GM12875 (cell line): ENCODE results near the gene GNB5.
"Not testable (repeated sequence)": the region's sequence is repeated elsewhere in the genome, so short reads cannot be mapped to it uniquely, and the experiment has no call there.

Source experiments
- H3K4me3 ChIP-seq: one replicate; pipeline ENCODE4 v1.5.1; 2011; ENCODE audit warnings: low read depth, low read length, control low read depth
- CTCF ChIP-seq: IDR thresholded peaks from 2 replicates; pipeline ENCODE4 v1.5.1; 2011; ENCODE audit warnings: low read depth, mild to moderate bottlenecking, control low read depth, inconsistent platforms, low read length, moderate library complexity, borderline replicate concordance; ENCODE audit not compliant: insufficient read depth

The GNB5 gene

GRCh38 chr15:52191207-52191606 is at the start of gene GNB5:
Gene GNB5 (minus strand): TSS chr15:52191392. CDS start chr15:52184676, 6,716 bp downstream.
- H3K4me3 ChIP-seq, result no peak within 1 kb of the TSS
- no peak for TF ChIP-seq CTCF

- H3K4me3 ChIP-seq, result no peak overlapping the region
- TF ChIP-seq CTCF, result no peak
Observed at GRCh38 chr15:52240166-52240565, 49.0 kb upstream of the GNB5 start.

GRCh38 chr15:52238989-52239525 is 47.9 kb upstream of the GNB5 start:
- H3K4me3 ChIP-seq, result not testable (repeated sequence)

DNA sequence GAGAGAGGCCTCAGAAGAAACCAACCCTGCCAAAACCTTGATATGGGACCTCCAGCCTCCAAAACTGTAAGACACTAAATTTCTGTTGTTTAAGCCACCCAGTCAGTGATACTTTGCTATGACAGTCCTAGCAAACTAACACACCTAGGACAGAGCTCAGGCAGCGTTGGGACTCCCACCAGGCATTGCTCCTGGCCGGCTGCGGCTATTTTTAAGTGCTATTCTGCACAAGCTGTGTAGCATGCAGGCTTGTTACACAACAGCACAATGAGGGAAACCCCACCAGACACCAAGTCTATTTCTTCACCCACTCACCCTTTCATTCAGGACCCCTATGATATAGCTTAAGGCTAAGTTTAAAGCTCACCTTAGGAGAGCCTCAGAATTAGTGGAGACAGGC is 47.0 kb upstream of the GNB5 start:
- no peak for TF ChIP-seq CTCF
- no peak overlapping the region for H3K4me3 ChIP-seq

DNA sequence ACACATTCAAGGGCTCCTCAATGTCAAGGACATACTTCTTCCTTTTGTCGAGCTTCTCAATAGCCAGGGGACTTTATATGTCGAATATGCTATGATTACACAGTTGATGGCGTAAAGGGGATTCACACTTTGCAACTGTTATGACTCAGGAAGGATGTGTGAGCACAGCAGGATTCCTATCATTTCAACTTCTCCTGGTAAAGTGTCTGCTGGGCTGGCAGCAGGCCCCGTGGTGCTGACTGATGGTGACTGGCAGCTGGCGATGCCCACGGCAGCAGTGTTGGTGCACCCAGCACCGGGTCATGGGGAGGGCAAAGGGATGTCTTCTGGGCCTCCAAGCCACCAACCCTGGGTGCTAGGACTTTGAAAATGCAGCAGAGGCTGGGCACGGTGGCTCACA is 44.8 kb upstream of the GNB5 start:
- no peak overlapping the region for H3K4me3 ChIP-seq
- TF ChIP-seq CTCF, result no peak

GRCh38 chr15:52234596-52235541 is 43.7 kb upstream of the GNB5 start:
- peak overlapping the region; percentile 23 for H3K4me3 ChIP-seq
- TF ChIP-seq CTCF, result no peak

DNA sequence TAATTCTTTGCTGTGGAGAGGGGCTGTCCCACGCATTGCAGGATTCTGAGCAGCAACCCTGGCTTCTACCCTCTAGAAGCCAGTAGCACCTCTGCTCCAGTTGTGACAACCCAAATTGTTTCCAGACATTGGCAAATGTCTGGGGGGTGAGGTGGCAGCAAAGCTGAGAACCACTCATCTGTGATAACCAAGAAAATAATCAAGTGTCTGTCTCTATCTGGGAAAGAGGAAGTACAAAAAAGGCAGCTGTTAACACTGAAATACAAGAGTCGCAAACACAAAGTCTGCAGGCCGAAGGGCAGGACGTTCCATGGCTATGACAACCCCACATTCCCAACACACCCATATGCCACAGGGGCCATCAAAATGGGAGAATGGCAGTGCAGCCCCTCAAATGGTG is 42.2 kb upstream of the GNB5 start:
- no peak for TF ChIP-seq CTCF
- no peak overlapping the region for H3K4me3 ChIP-seq
